Natural killer cell treated with Interleukin-12 subunit alpha and Interleukin-12 subunit beta and Interleukin-15 and Interleukin-18, amount 100 ng/mL, for 72 hours (primary cell): Measurements from ENCODE around the gene GINS2. TPM values are rescaled to one million over a fixed set of nuclear protein-coding genes. Genes with fewer than 3 reads are reported as not detected.

Source experiments
- ATAC-seq, 2 donors: fragments of 150-1000 bp; cut with Tn5 transposase in 1 of 2; sonication (Bioruptor Pico), chemical (Tn5 transposase) in 1 of 2; 2 replicates each; pipeline ENCODE4 v1.10.0; 2021
- DNase-seq: peaks from one replicate; pipeline ENCODE4 v3.0.0; 2022; ENCODE audit warnings: low spot score
- H3K27ac Mint-ChIP-seq, 2 donors: 1 replicate in 1 of 2; 2 replicates in 1 of 2; pipeline ENCODE4 v1.8.0; 2022; ENCODE audit warnings: mixed read lengths in 2 of 2, mild to moderate bottlenecking in 1 of 2, moderate library complexity in 1 of 2
- H3K27me3 Mint-ChIP-seq, 2 donors: 1 replicate in 1 of 2; 2 replicates in 1 of 2; pipeline ENCODE4 v1.8.0; 2022; ENCODE audit warnings: mixed read lengths in 2 of 2
- H3K36me3 Mint-ChIP-seq: one replicate; pipeline ENCODE4 v1.8.0; 2022; ENCODE audit warnings: mixed read lengths
- H3K4me1 Mint-ChIP-seq, 2 donors: 1 replicate in 1 of 2; 2 replicates in 1 of 2; pipeline ENCODE4 v1.8.0; 2022; ENCODE audit warnings: low read depth in 2 of 2, mixed read lengths in 2 of 2, mild to moderate bottlenecking in 1 of 2
- H3K4me3 Mint-ChIP-seq: one replicate; pipeline ENCODE4 v1.8.0; 2022; ENCODE audit warnings: mixed read lengths
- H3K9me3 Mint-ChIP-seq: 2 replicates; pipeline ENCODE4 v1.8.0; 2022; ENCODE audit warnings: mixed read lengths
- total RNA-seq, 2 donors: library from RNA; stranded (reverse); gene quantifications; one replicate each; pipeline ENCODE4 v1.2.3, GENCODE V29; 2022

The GINS2 gene
- total RNA-seq, 2 donors from 2014 or later, result 34.3 to 69.5 TPM

DNA sequence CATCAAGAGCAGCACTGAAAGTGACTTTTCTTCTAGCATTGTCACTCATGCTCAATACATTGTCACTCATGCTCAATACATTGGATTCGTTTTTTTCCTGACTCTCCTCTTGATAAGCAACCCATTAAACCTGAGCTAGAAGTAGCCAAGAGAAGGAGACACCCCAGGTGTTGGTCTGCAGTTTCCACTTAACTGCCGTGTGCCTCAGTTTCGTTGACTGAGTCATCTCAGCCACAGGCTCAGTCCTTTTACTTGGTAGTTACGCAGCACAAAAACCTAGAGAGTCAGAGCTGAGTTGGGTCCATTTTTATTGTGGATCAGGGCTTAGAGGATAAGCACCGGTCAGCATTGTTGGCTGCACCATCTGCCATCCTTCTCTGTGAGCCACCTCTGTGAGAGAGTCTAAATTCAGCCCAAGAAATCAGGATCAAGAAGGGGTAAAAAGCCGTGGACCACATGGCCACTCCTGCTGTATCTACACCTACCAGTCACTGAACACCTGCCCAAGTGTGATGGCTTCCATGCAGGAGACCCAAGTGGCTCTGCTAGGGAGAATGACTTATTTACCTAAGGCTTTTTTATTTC lies 11.3 kb downstream of the GINS2 start:
- no peak overlapping the region for H3K27ac Mint-ChIP-seq
- peaks cover 16 to 19% of the 10 kb centered on the region in 2 donors for H3K4me1 Mint-ChIP-seq
- H3K9me3 Mint-ChIP-seq, result no peaks in the 10 kb centered on the region

DNA sequence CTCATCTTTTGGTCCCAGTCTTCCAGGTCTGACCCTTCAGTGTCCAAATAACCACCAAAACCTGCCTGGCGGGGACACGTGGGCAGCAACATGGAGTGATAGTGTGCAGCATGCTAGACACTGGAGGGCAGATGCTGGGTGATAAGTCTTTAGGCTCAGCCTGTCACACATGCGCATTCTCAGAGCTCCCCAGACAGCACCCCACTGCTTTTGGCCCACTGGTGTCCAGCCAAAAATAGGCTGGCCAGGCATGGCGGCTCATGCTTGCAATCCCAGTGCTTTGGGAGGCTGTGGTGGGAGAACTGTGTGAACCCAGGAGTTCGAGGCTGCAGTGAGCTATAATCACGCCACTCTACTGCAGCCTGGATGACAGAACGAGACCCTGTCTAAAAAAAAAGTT lies 12.3 kb downstream of the GINS2 start:
- no peak overlapping the region for H3K27ac Mint-ChIP-seq
- no peak overlapping the region for H3K4me3 Mint-ChIP-seq
- no peaks in the 10 kb centered on the region for H3K9me3 Mint-ChIP-seq
- DNase-seq (no peak), ATAC-seq (no peak)
- peaks cover 20% of the 10 kb centered on the region for H3K36me3 Mint-ChIP-seq
- peaks cover 16 to 19% of the 10 kb centered on the region in 2 donors for H3K4me1 Mint-ChIP-seq
- no peaks in the 10 kb centered on the region for H3K27me3 Mint-ChIP-seq

More for the DNA sequence above, 11.3 kb downstream of the GINS2 start:
- no peak for DNase-seq
- no peaks in the 10 kb centered on the region for H3K27me3 Mint-ChIP-seq
- H3K4me3 Mint-ChIP-seq, result no peak overlapping the region
- H3K36me3 Mint-ChIP-seq, result peaks cover 20% of the 10 kb centered on the region
- no peak for ATAC-seq

DNA sequence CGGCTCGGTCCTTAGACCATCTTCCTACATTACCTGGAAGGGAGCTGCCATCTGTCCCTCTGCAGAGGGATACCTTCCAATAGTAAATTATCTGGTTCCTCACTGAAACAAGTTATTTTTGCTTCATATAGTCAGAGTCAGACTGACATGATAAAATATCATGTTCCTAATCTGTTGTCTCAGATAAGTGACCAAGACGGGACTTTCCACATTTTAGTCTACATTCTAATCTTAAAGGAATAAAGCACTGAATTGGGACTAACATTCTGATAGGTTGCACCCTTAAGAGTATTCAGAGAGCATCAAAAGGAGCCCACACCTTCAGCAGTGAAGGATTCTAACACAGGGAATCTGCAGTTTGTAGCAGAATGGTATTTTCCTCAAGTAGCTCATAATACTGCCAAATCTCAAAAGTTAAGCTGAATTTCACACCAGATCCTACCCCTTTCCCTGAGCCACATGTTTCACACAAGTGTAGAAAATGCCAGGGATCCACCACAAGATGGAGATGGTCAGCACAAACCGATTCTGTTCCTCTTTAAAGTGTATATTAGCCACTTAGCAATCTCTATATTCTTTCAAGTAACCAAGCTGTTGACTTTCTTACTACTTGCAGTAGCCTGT lies 13.4 kb downstream of the GINS2 start:
- H3K27me3 Mint-ChIP-seq, result no peaks in the 10 kb centered on the region
- no peaks in the 10 kb centered on the region for H3K9me3 Mint-ChIP-seq
- H3K4me1 Mint-ChIP-seq, result peaks cover 8 to 9% of the 10 kb centered on the region in 2 donors
- no peak for DNase-seq
- H3K36me3 Mint-ChIP-seq, result peaks cover 23% of the 10 kb centered on the region
- peak overlapping the region in 1 of 2 donors; percentile 56 for H3K27ac Mint-ChIP-seq
- no peak overlapping the region for H3K4me3 Mint-ChIP-seq
- no peak for ATAC-seq

DNA sequence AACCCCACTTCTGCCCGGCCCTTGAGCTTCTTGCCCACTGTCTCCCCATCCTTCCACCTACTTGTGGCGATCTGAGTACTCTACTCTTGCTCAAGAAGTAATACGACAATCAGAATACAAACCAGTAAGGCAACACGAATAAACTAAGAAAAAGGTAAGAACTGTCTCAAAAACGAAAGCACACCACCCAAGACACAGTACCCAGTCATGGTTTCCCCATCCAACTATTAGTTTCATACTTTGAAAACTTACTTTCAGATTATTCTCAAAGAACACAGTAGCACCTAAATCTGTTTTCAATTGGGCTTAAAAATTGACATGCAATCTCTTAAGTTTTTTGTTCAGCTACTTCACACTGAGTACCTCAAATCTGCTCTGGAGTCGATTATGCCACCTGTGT lies 13.9 kb downstream of the GINS2 start:
- peaks cover 3 to 6% of the 10 kb centered on the region in 2 donors for H3K4me1 Mint-ChIP-seq
- DNase-seq, result no peak
- no peaks in the 10 kb centered on the region for H3K9me3 Mint-ChIP-seq
- H3K27ac Mint-ChIP-seq, result peak overlapping the region in 1 of 2 donors; percentile 56
- ATAC-seq, result no peak
- H3K27me3 Mint-ChIP-seq, result no peaks in the 10 kb centered on the region
- H3K4me3 Mint-ChIP-seq, result no peak overlapping the region
- peaks cover 27% of the 10 kb centered on the region for H3K36me3 Mint-ChIP-seq

DNA sequence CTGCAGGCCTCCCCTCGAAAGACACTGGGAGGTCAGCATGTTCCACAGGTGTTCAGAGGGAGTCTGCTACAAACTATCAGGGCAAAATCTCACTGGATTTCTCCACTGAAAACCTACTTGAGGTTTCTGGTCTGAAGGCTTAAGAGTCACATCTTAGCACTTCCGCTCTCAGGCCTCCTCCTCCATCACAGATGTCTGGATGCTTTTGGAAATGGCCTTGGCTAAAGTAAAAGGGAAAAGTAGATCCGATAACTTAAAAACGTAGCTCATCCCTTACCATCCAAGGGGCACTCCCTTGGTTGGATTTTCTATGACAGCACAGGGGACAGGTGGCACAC lies 14.4 kb downstream of the GINS2 start:
- peaks cover 0 to 3% of the 10 kb centered on the region in 2 donors for H3K4me1 Mint-ChIP-seq
- no peak for DNase-seq
- H3K9me3 Mint-ChIP-seq, result no peaks in the 10 kb centered on the region
- peaks cover 31% of the 10 kb centered on the region for H3K36me3 Mint-ChIP-seq
- no peak overlapping the region for H3K27ac Mint-ChIP-seq
- H3K4me3 Mint-ChIP-seq, result no peak overlapping the region
- H3K27me3 Mint-ChIP-seq, result no peaks in the 10 kb centered on the region
- no peak for ATAC-seq

DNA sequence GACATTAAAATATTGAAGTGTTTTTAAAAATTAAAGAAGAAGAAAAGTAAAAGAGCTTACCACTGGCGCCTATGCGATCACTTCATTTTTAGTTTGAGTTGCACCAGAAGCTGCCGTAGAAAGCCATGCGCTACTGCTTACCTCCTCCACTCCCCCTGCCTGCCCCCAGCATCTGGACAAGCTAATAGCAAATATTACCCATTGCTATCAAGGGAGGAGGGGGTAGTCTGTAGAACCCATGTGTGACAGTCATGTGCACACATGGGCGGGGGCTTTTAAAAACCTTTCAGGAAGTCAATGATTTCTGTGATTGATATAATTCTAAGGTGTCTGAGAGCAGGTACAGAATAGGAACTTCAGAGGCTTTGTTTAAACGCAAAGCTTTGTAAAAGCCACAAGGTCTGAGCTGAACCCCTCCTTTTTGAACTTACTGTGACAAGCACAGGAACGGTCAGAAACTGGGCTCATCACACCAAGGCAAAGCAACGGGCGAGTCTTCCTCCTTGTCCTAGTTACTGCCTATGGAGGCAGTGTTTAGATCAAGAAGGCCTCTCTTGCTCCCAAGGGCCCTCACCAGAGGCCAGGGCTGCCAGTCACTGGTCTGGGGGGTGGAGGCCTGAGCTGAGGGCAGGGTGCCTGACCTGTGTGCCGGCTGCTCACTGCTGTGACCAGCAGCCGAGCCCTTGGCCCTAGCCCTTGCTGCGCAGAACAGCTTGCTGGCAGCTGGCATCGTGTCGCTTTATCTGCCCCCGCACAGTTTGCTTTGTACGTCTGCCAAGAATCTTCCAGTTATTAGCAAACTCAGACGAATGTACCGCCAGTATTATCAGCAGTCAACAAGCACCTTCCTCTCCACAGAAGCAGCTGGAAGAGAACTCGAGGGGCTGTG lies 15.0 kb downstream of the GINS2 start:
- Mint-ChIP-seq H3K9me3 (no peaks in the 10 kb centered on the region), H3K27me3 (no peaks in the 10 kb centered on the region), H3K27ac (no peak overlapping the region)

DNA sequence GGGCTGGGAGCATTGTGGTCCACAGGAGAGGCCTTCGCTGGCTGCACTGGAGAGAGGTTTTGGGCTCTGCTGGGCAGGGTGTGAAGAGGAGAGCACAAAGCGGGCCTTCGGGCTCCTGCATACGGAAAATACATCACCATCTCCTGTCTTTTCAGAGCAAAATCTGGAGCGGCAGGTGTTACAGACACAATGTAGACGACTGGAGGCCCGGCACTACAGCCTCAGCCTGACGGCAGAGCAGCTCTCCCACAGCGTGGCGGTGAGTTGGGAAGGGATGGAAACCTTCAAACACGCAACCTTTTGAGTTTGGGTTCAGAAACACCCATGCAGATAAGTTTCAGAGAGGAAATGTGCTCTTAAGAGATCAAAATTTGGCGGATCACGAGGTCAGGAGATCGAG lies 17.9 kb downstream of the GINS2 start:
- no peak for DNase-seq
- Mint-ChIP-seq H3K36me3 (peaks cover 39% of the 10 kb centered on the region), H3K9me3 (no peaks in the 10 kb centered on the region), H3K4me1 (peaks cover 0 to 4% of the 10 kb centered on the region in 2 donors), H3K4me3 (no peak overlapping the region), H3K27me3 (no peaks in the 10 kb centered on the region), H3K27ac (no peak overlapping the region)
- no peak for ATAC-seq

More for the DNA sequence above, 15.0 kb downstream of the GINS2 start:
- Mint-ChIP-seq H3K4me1 (peaks cover 0 to 3% of the 10 kb centered on the region in 2 donors), H3K36me3 (peaks cover 33% of the 10 kb centered on the region), H3K4me3 (no peak overlapping the region)
- ATAC-seq (peak in 1 of 2 donors; percentile 36), DNase-seq (no peak)

DNA sequence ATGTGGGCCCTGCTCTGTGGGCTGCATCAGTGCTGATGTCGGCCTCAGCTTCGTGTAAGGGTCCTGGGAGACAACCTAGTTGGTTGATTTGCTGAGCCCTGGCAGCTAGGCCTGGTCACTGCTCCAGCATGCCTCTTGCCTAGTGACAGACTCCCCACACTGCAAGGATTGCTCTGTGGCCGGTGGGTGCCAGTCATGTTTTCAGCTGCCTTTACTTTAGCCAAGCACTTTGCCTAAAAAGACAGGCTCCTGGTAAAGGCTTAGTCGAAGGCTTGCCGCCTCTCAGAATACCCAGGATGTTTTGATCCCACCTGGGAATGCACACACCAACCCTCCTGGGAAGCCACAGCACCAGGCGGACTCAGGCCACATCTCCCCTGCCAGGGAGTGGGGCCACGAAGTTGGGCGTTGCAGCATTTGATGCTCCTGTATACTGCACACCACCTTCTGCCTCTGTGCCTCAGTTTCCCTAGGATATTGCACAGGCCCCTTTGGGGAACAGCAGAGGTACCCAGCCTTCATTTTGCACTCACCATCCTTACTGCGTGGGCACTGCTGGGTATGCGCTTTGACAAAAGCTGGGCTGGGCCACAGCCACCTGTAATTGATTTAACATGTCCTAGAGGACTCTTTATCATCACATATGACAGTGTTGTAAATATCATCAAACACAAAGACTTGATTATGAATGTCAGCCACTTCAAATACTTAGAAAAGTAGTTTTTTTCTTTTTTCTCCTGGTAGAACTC lies 19.9 kb downstream of the GINS2 start:
- no peak for DNase-seq
- H3K27ac Mint-ChIP-seq, result no peak overlapping the region
- no peaks in the 10 kb centered on the region for H3K9me3 Mint-ChIP-seq
- peaks cover 0 to 5% of the 10 kb centered on the region in 2 donors for H3K4me1 Mint-ChIP-seq
- H3K4me3 Mint-ChIP-seq, result no peak overlapping the region
- peak in 1 of 2 donors; percentile 24 for ATAC-seq
- H3K27me3 Mint-ChIP-seq, result no peaks in the 10 kb centered on the region
- peaks cover 32% of the 10 kb centered on the region for H3K36me3 Mint-ChIP-seq

- Mint-ChIP-seq H3K36me3 (peaks cover 32% of the 10 kb centered on the region), H3K4me1 (peaks cover 0 to 5% of the 10 kb centered on the region in 2 donors), H3K27me3 (no peaks in the 10 kb centered on the region), H3K27ac (no peak overlapping the region), H3K9me3 (no peaks in the 10 kb centered on the region), H3K4me3 (no peak overlapping the region)
- no peak for DNase-seq
- no peak for ATAC-seq
These were observed 20.8 kb downstream of the GINS2 start for GRCh38 chr16:85667841-85668413.

- DNase-seq, result no peak
- no peak for ATAC-seq
- peaks cover 0 to 5% of the 10 kb centered on the region in 2 donors for H3K4me1 Mint-ChIP-seq
- H3K9me3 Mint-ChIP-seq, result no peaks in the 10 kb centered on the region
- peaks cover 28% of the 10 kb centered on the region for H3K36me3 Mint-ChIP-seq
- no peak overlapping the region for H3K27ac Mint-ChIP-seq
- no peaks in the 10 kb centered on the region for H3K27me3 Mint-ChIP-seq
- H3K4me3 Mint-ChIP-seq, result no peak overlapping the region
These were observed 21.5 kb downstream of the GINS2 start for GRCh38 chr16:85667261-85667660.

GRCh38 chr16:85665929-85666328 lies 22.8 kb downstream of the GINS2 start:
- no peak overlapping the region for H3K4me3 Mint-ChIP-seq
- no peaks in the 10 kb centered on the region for H3K27me3 Mint-ChIP-seq
- ATAC-seq (no peak), DNase-seq (no peak)
- H3K4me1 Mint-ChIP-seq, result peaks cover 0 to 5% of the 10 kb centered on the region in 2 donors
- H3K27ac Mint-ChIP-seq, result peak overlapping the region in 1 of 2 donors; percentile 52
- no peaks in the 10 kb centered on the region for H3K9me3 Mint-ChIP-seq
- H3K36me3 Mint-ChIP-seq, result peaks cover 27% of the 10 kb centered on the region

DNA sequence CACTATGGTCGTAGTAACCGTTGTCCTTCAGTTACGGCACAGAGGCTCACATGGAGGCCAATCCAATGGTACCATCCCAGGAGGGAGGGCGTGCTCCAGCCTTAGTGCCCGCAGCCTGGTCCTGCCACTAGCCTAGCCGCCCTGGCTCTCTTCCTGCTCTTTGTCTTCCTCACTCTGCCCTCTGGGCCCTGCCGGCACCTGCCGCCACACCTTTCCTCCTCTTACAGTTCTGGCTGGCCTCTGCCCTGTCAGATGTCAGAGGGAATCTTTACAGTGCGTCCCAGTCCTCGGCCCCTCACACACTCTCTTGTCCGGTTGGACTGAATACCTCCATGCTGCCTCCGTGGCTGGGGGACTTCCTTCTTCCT lies 23.4 kb downstream of the GINS2 start:
- DNase-seq, result no peak
- Mint-ChIP-seq H3K27me3 (no peaks in the 10 kb centered on the region), H3K27ac (peak overlapping the region in 1 of 2 donors; percentile 52), H3K4me1 (peaks cover 0 to 5% of the 10 kb centered on the region in 2 donors), H3K36me3 (peaks cover 22% of the 10 kb centered on the region), H3K9me3 (no peaks in the 10 kb centered on the region), H3K4me3 (no peak overlapping the region)
- ATAC-seq, result no peak

DNA sequence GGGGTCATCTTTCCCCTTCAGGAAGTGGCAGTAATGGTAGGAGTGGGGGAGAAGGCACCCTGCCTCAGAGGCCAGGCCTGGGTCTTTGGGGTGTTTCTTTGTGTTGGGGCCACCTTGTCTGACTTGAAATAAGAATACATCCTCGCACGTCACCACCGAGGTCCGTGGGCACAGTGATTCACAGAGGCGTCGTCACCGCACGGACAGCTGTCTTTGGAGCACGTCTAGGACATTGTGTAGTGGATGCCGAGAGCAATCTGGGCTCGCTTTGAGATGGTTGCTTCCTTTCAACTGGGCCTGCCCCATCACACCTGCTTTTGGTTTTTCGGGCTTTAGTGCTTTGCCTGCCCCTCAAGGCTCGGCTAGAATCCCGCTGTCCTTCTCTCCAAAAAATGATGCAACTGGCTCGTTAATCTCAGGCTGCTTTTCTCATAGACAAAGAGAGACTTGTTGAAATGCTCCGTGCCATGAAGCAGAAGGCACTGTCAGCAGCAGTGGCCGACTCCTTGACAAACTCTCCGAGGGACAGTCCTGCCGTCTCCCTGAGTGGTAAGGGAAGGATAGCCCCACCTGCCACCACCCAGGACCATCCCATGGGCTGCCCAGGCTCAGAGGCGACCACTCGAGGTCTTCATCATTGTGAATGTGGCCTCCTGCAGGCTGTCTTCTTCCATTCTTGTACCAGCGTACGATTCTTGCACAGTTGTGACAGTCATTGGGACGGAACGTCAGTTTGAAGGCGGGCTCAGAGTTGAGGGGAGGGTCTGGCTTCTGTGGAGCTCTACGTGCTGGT lies 24.0 kb downstream of the GINS2 start:
- no peak overlapping the region for H3K4me3 Mint-ChIP-seq
- DNase-seq (no peak), ATAC-seq (no peak)
- H3K4me1 Mint-ChIP-seq, result peaks cover 0 to 6% of the 10 kb centered on the region in 2 donors
- H3K27me3 Mint-ChIP-seq, result no peaks in the 10 kb centered on the region
- H3K36me3 Mint-ChIP-seq, result peaks cover 17% of the 10 kb centered on the region
- no peak overlapping the region for H3K27ac Mint-ChIP-seq
- no peaks in the 10 kb centered on the region for H3K9me3 Mint-ChIP-seq
